GM21529 (cell line): ENCODE data around the gene NOC4L.
"Not testable (repeated sequence)": the region's sequence is repeated elsewhere in the genome, so short reads cannot be mapped to it uniquely, and the experiment has no call there.

ENCODE experiments used
- ATAC-seq: cut with Tn5 transposase; IDR thresholded peaks from one replicate; pipeline ENCODE4 v1.9.1; 2021; ENCODE audit not compliant: unreplicated experiment

NOC4L gene

GRCh38 chr12:132144115-132144809 is at the start of gene NOC4L, which contains the start of gene DDX51:
Gene NOC4L (plus strand): TSS chr12:132144457. CDS start chr12:132144489, 32 bp downstream.
Gene DDX51 (minus strand): TSS chr12:132144319. CDS start chr12:132144296, 23 bp downstream.
- peak; percentile 78 for ATAC-seq

DNA sequence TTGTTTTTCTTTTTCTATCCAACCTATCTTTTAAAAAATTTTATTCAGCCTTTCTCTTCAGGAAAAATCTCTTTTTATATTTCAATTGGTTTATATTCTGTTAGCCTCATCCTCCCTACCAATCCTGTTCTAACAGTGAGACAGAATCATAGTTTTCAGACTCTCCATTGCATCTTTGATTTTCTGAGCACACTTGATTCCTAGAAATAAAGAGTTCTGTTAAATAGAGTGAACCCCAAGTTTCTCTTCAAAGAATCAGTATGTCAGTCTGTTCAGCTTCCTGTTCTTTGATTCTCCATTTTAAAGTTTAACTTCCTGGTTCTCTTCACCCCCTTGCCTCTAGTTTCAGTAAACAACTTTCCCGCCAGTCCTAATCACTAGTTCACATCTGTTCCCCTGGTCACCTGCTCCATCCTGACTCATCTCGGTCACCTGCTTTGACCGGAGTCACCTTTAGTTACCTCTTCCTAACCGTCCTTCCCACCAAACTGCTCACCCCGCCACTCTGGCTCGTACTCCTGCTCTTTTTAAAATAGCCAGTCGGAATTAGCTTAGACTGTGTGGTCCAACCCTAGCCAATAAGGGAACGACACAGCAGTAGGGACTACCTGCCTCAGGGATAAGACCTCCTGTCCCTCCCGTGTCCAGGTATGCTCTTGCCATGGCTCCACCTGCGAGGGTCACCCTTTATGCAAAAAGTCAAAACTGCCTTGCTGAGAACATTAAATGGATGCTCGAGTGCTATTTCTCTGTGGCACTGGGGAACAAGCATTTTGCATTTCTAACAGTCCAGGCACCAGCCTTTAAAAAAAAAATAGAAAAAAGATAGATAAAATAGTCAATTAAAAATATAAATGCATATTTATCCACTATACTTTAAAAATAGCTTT is 48.5 kb upstream of the NOC4L start:
- ATAC-seq: no peak

- ATAC-seq: no peak
Observed at GRCh38 chr12:132099739-132100138, 44.5 kb upstream of the NOC4L start.

DNA sequence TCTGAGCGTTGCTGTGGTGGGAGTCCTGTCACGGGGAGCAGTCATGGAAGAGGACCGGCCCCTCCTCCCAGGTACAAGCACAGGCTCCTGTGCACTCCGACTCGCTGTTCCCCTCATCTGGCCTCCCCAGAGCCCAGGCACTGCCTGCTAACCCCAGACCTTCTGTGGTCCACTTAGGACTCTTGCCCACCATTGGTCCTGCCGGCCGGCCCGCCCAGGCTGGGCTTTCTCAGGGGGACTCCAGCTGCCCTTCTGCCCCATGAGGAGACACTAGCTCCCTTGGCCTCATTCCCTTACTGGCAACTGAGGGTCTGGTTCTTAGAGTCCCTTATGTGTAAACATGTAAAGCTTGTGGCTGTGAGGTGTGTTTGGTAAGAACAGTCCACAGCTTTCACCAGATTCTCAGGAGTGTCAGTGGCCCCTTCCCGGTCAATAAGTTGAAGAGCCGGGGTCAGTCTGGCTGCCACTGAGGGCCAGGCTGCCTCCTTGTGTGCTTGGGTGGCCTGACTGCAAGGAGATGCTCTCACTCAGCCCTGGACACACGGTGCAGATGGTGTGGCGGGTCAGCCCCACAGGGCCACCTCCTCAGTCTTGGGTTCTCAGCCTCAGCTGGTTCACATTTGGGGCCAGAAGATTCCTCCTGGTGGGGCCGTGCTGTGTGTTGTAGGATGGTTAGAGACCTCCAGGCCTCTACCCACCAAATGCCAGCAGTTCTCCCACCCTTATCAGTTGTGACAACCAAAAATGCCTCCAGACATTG is 43.8 kb upstream of the NOC4L start:
- no peak for ATAC-seq

DNA sequence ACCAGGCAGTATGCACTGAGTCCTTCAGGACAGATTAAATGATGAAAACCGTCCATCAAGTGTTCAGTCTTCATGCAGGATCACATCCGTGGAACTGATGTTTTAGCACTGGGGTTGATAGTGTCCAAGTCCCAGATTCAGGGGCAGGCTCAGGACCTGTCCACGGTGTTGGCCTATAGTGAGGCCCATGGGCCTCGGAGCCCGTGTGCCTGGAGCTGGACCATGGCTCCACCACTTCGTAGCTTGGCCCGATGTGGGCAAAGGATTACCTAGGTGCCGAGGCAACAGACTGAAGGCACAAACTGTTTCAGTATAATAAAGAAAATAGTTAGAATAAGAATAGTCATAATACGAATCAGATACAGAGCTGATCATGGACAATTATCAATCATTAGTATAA is 42.0 kb upstream of the NOC4L start:
- ATAC-seq: no peak

DNA sequence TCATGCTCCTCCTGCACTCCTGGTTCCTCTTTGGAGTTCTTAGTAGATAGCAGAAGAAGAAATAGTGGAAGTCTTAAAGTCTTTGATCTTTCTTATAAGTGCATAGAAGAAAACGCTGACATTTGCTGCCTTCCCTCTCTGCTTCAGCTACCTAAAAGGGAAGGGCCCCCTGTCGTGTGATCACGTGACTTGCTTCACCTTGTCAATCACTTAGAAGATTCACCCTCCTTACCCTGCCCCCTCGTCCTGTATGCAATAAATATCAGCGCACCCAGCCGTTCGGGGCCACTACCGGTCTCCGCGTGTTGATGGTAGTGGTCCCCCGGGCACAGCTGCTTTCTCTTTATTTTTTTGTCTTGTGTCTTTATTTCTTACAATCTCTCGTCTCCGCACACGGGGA is 41.2 kb upstream of the NOC4L start:
- not testable (repeated sequence) for ATAC-seq

GRCh38 chr12:132103542-132104308 is 40.5 kb upstream of the NOC4L start:
- no peak for ATAC-seq

GRCh38 chr12:132105467-132105866 is 38.8 kb upstream of the NOC4L start:
- no peak for ATAC-seq

DNA sequence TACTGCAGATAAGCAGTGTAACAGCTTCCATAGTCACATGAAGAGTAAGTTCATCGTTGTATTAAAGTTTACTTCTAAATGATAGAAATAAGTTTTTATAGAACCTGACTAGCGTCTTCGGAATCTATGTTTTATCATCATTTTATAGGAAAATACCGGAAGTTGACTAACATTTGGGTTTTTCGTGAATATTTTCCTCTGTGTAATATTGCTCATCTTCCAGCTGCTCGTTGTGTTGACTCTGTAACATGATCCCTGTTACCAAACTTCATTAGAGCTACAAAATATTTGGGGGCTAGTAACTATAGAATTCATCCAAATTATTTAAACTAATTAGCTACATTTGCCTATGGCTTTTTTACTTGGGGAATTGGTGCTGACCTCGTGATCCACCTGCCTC is 37.3 kb upstream of the NOC4L start:
- no peak for ATAC-seq

GRCh38 chr12:132108211-132108832 is 35.9 kb upstream of the NOC4L start:
- no peak for ATAC-seq

DNA sequence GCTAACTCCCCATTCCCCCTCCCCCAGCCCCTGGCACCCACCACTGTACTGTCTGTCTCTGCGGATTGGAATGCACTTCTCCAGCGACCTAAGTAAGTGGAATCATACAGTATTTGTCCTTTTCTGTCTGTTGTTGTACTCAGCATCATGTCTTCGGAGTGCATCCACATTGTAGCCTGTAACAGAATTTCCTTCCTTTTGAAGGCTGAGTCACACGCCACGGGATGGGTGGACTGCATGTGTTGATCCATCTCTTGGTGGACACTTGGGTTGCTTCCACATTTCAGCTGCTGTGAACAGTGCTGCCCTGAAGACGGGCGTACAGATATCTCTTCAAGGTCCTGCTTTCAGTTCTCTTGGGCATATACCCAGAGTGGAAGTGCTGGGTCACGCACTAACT is 34.5 kb upstream of the NOC4L start:
- no peak for ATAC-seq

DNA sequence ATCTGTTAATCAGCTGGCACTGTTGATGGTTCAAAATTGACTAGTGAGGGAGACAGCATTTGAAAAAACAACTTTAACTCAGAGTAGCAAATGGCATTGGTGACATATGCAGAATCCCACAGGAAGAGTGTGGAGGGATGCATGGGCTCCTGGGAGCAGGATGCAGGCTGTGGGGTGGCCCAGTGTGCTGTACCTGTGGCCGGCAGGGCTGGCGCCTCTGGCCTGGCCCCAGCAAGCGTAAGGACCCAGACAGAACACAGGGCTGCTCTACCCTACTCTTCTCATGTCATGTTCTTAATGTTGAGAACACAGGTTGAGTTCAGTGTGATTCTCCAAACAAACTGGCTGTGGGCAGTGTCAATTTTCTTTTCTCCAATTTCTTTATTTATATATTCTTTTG is 33.6 kb upstream of the NOC4L start:
- no peak for ATAC-seq

GRCh38 chr12:132111654-132112304 is 32.5 kb upstream of the NOC4L start:
- ATAC-seq: no peak

DNA sequence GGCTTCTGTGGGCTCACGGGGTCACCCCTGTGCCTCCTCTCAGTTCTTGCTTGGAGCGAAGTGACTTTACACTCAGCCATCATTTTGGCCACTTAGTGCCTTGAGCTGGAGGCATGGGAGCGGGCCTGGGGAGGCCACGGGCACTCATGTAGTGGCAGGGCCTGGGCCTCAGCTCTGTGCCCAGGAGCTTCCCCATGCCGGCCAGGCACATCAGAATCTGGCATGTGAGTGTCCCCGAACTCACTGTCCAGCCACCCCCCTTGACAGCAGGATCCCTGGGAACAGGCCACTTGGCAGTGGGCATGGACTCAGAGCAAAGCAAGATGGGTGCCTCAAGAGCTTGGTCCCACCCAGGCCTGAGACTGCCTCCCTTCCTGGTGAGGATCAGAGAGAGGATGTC is 29.6 kb upstream of the NOC4L start:
- ATAC-seq: no peak

DNA sequence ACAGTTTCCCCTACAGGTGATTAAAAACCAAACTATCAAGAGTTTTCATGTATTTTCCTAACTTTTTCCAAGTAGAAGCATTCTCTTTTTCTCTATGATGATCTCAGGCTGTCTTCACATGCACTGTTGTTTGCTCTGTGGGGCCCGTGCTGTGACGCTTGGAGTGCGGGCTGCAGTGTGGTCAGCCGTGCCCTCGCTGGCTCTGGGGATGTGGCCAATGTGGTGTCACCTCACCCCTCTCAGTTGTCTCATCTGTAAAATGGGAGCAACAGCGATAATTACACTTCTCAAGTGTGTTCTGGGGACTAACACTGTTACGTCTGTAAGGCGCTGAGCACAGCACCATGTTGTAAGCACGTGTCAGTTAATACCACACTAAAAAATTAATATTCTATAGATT is 28.8 kb upstream of the NOC4L start:
- ATAC-seq: no peak

GRCh38 chr12:132116709-132117557 is 27.3 kb upstream of the NOC4L start:
- ATAC-seq: no peak

DNA sequence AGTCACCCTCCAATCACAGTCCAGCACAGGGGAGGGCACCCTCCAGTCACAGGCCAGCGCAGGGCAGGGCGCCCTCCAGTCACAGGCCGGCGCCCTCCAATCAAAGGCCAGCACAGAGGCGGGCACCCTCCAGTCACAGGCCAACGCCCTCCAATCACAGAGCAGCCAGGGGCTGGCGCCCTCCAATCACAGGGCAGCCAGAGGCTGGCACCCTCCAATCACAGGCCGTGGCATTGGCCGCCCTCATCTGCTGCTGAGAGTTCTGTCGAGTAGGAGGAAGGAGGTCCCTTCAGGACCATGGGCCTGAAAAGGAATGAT is 26.7 kb upstream of the NOC4L start:
- no peak for ATAC-seq

DNA sequence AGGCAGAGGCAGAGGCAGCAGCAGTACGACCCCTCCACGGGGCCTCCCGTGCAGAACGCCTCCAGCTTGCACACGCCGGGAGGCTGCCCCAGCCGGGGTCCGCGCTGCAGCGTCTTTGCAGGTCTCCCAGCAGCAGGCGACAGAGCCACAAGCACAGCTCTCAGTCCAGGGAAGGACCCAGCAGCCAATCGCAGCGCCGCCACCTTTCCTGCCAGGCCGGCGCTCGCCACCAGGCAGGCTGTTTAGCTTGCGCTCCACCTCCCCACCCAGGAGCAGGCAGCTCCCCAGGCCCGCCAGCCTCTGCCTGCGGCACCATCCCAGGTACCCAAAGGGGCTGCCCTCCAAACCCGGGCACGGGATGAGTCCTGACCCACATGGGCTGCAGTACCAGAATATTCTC is 25.4 kb upstream of the NOC4L start:
- ATAC-seq: no peak

GRCh38 chr12:132121283-132121682 is 23.0 kb upstream of the NOC4L start:
- no peak for ATAC-seq
